Loucy (cell line): ENCODE data around the gene ZNF546.

Source experiments
- H2AFZ ChIP-seq: fragments of 200-600 bp; sonication (generic); 2 replicates; pipeline ENCODE4 v1.6.0; 2016; ENCODE audit warnings: antibody characterized with exemption, mild to moderate bottlenecking, low read length, moderate library complexity
- H3F3A ChIP-seq: fragments of 200-600 bp; 2 replicates; pipeline ENCODE4 v1.6.0; 2016; ENCODE audit warnings: antibody characterized with exemption, low read depth, mild to moderate bottlenecking
- H3K27me3 ChIP-seq: fragments of 200-600 bp; sonication (generic); 2 replicates; pipeline ENCODE4 v1.6.1; 2014; ENCODE audit warnings: low read length, mild to moderate bottlenecking; ENCODE audit not compliant: insufficient read depth, poor library complexity, severe bottlenecking
- H3K36me3 ChIP-seq: fragments of 200-600 bp; sonication (generic); 2 replicates; pipeline ENCODE4 v1.6.1; 2016; ENCODE audit warnings: low read length; ENCODE audit not compliant: insufficient read depth
- H3K4me1 ChIP-seq: fragments of 200-600 bp; sonication (generic); 2 replicates; pipeline ENCODE4 v1.5.1; 2014; ENCODE audit warnings: low read length, mild to moderate bottlenecking; ENCODE audit not compliant: insufficient read depth, poor library complexity, severe bottlenecking
- H3K4me2 ChIP-seq: fragments of 200-600 bp; sonication (generic); 2 replicates; pipeline ENCODE4 v1.6.0; 2014; ENCODE audit warnings: antibody characterized with exemption, low read length, low read depth, mild to moderate bottlenecking; ENCODE audit not compliant: poor library complexity, severe bottlenecking
- H3K4me3 ChIP-seq: fragments of 200-600 bp; sonication (generic); 2 replicates; pipeline ENCODE4 v1.5.1; 2014; ENCODE audit warnings: low read length, mild to moderate bottlenecking, mixed read lengths; ENCODE audit not compliant: poor library complexity, severe bottlenecking
- H3K79me2 ChIP-seq: fragments of 200-600 bp; sonication (generic); 2 replicates; pipeline ENCODE4 v1.6.1; 2014; ENCODE audit warnings: low read length; ENCODE audit not compliant: insufficient read depth
- H3K9ac ChIP-seq: fragments of 200-600 bp; sonication (generic); 2 replicates; pipeline ENCODE4 v1.6.0; 2014; ENCODE audit warnings: mild to moderate bottlenecking, low read depth, low read length, moderate library complexity; ENCODE audit not compliant: poor library complexity, severe bottlenecking
- H3K9me2 ChIP-seq: fragments of 200-600 bp; sonication (generic); replicated peaks from 2 replicates; pipeline ENCODE4 v1.6.1; 2016; ENCODE audit warnings: low read depth, low read length, mixed read lengths
- H3K9me3 ChIP-seq: fragments of 200-600 bp; sonication (generic); 2 replicates; pipeline ENCODE4 v1.6.1; 2014; ENCODE audit warnings: mild to moderate bottlenecking, antibody characterized with exemption, low read length, low read depth; ENCODE audit not compliant: insufficient read depth
- H4K20me1 ChIP-seq: fragments of 200-600 bp; sonication (generic); 2 replicates; pipeline ENCODE4 v1.6.0; 2014; ENCODE audit warnings: antibody characterized with exemption, low read length, mild to moderate bottlenecking; ENCODE audit not compliant: insufficient read depth, poor library complexity, severe bottlenecking
- EZH2phosphoT487 ChIP-seq: fragments of 200-600 bp; IDR thresholded peaks from 2 replicates; pipeline ENCODE4 v1.6.1; 2018; ENCODE audit warnings: antibody characterized with exemption, mild to moderate bottlenecking, moderate library complexity, borderline replicate concordance
- TF ChIP-seq, protein P1 (sequence below): fragments of 200-600 bp; sonication (generic); conservative IDR thresholded peaks from 2 replicates; pipeline ENCODE4 v1.5.1; 2014; ENCODE audit warnings: mild to moderate bottlenecking, antibody characterized with exemption, low read length

ZNF546 gene

DNA sequence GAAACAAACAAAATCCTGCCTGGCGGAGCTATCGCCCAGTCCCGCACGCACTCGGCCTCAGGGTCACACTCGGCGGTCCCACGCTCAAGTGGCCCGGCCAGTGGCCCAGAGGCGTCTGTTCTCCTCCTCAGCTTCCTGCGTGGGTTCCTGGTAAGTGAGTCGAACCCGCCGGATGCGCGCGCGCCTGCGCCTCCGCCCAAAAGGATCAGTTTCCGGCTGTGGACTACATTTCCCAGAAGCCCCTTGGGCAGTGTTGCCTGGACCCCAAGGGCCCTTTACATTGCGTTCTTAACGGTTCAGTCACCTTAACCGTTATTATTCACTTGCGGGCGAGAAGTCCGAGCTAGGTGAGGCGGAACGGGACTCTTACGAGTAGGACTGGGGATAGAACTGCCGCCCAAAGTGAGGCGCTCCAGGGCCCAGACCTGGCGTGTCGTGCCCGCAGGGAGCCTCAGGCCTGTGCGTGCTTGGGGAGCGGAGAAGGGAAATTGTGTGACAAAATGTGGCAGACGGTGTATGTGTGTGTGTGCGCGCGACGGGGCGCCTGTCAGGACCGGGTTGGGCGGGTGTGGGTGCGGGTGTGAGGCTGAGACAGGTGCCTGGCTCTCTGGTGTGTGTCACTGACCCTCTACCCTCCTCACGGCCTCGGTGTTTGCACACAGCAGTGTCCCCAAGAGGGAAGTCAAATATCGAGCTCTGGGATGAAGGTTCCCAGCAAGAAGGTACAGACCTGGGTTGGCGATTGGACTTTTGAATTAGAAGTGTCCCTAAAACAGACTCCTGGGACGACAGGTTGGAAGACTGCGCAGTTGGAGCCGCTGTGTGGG is at the start of gene ZNF546:
ZNF546 (plus strand) TSS at position 250 of the 827 bp plus-strand sequence. CDS start 1,267 bp downstream, outside the sequence.
- Histone ChIP-seq H3K9me3 (peaks cover 3% of the 10 kb centered on the region; the same call in 1 of the 2 replicates), H4K20me1 (peaks cover 5% of the 10 kb centered on the region), H2AFZ (peak within 1 kb of the TSS; percentile 98), H3K36me3 (no peaks in the 10 kb centered on the region), H3K27me3 (no peaks in the 10 kb centered on the region), H3K79me2 (peaks cover 12% of the 10 kb centered on the region), H3K4me3 (peak within 1 kb of the TSS; percentile 97), H3K4me1 (peaks cover 12% of the 10 kb centered on the region), H3K9ac (peak within 1 kb of the TSS; percentile 86), H3K4me2 (peak within 1 kb of the TSS; percentile 92), H3K9me2 (no peaks in the 10 kb centered on the region), H3F3A (no peaks in the 10 kb centered on the region)
- TF ChIP-seq, protein P1, sequence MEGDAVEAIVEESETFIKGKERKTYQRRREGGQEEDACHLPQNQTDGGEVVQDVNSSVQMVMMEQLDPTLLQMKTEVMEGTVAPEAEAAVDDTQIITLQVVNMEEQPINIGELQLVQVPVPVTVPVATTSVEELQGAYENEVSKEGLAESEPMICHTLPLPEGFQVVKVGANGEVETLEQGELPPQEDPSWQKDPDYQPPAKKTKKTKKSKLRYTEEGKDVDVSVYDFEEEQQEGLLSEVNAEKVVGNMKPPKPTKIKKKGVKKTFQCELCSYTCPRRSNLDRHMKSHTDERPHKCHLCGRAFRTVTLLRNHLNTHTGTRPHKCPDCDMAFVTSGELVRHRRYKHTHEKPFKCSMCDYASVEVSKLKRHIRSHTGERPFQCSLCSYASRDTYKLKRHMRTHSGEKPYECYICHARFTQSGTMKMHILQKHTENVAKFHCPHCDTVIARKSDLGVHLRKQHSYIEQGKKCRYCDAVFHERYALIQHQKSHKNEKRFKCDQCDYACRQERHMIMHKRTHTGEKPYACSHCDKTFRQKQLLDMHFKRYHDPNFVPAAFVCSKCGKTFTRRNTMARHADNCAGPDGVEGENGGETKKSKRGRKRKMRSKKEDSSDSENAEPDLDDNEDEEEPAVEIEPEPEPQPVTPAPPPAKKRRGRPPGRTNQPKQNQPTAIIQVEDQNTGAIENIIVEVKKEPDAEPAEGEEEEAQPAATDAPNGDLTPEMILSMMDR, result no peak
- TF ChIP-seq EZH2phosphoT487, result no peak

DNA sequence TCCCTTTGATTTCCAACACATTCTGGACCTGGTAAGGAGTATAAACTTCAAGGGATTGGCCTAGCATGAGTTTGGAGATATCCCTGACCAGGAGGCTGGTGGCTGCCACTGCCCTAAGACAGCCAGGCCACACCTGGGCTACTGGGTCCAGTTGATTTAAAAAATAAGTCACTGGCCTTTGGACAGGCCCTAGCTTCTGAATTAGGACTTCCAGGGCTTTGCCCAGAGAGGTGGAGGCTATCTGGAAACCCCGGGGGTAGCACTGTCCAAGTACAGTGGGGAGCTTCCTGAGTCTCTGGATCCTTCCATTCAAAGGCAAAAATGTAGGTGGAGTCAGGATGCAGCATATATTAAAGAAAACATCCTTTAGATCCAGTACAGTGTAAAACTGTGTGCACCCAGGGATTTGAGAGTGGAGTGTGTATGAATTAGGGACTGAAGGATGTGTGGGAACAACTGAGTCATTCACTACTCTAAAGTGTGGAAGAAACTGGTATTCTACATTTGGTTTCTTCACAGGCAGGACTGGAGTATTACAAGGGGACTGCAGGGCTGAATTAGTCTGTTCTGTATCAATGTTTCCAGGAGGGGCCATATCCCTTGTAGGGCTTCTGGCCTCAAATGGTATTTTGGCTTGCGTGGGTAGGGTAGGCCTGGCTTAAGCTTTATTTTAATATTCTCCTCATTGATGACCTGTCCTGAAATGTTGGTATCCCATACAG is 47.7 kb upstream of the ZNF546 start:
- no peak overlapping the region for H2AFZ ChIP-seq
- H3K9ac ChIP-seq, result no peak overlapping the region
- H3F3A ChIP-seq, result no peaks in the 10 kb centered on the region
- H3K4me2 ChIP-seq, result no peak overlapping the region
- TF ChIP-seq, protein P1, result no peak
- TF ChIP-seq EZH2phosphoT487, result no peak
- no peaks in the 10 kb centered on the region for H4K20me1 ChIP-seq
- no peaks in the 10 kb centered on the region for H3K36me3 ChIP-seq
- peaks cover 41% of the 10 kb centered on the region for H3K4me1 ChIP-seq
- H3K9me3 ChIP-seq, result no peaks in the 10 kb centered on the region
- H3K4me3 ChIP-seq, result no peak overlapping the region
- no peaks in the 10 kb centered on the region for H3K79me2 ChIP-seq
- no peaks in the 10 kb centered on the region for H3K9me2 ChIP-seq
- H3K27me3 ChIP-seq, result no peaks in the 10 kb centered on the region

DNA sequence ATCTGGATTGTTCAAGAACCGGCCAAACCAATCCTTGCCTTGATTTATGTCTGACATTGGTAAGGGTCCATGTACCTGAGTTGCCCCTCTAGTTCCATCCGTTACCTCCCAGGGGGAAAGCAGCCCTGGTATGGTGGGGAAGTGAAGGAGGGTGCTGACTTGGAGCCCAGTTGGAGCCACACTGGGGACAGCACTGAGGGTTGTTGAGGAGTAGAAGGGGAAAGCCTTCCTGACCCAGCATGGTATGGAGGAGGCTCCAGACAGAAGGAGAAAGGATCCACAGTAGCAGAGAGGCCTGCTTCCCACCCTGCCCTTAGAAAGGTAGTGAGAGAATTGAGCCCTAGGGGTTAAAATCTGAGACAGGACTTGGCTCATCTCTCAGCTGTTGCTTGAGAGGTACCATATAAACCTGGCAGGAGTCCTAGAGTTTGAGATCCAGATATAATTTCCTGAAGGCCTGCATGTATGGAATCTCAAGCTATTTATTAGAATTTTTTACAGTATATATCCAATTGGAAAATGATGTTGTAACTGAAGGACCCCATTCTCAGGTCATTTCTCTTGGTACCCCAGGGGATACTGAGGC is 45.7 kb upstream of the ZNF546 start:
- H3K36me3 ChIP-seq, result no peaks in the 10 kb centered on the region
- TF ChIP-seq, protein P1, result no peak
- TF ChIP-seq EZH2phosphoT487, result no peak
- no peaks in the 10 kb centered on the region for H3K79me2 ChIP-seq
- no peak overlapping the region for H3K9ac ChIP-seq
- no peaks in the 10 kb centered on the region for H3F3A ChIP-seq
- no peaks in the 10 kb centered on the region for H3K27me3 ChIP-seq
- peaks cover 49% of the 10 kb centered on the region for H3K4me1 ChIP-seq
- no peaks in the 10 kb centered on the region for H3K9me3 ChIP-seq
- no peak overlapping the region for H3K4me2 ChIP-seq
- H4K20me1 ChIP-seq, result no peaks in the 10 kb centered on the region
- H3K9me2 ChIP-seq, result no peaks in the 10 kb centered on the region
- no peak overlapping the region for H3K4me3 ChIP-seq
- H2AFZ ChIP-seq, result no peak overlapping the region
